HG02885 (cell line): ENCODE results near the gene CCDC82.

Experiments used
- ATAC-seq: cut with Tn5 transposase; IDR thresholded peaks from one replicate; pipeline ENCODE4 v1.9.1; 2021; ENCODE audit warnings: mild to moderate bottlenecking; ENCODE audit not compliant: unreplicated experiment, poor library complexity

Gene CCDC82

GRCh38 chr11:96331699-96332116, 58.0 kb downstream of the CCDC82 start:
- ATAC-seq = no peak

GRCh38 chr11:96330511-96330859, 59.2 kb downstream of the CCDC82 start:
- ATAC-seq = no peak

GRCh38 chr11:96329855-96330510, 59.7 kb downstream of the CCDC82 start:
- ATAC-seq = no peak

GRCh38 chr11:96329419-96329818, 60.3 kb downstream of the CCDC82 start:
- ATAC-seq = no peak

GRCh38 chr11:96328395-96329010, 61.2 kb downstream of the CCDC82 start:
- no peak for ATAC-seq

- no peak for ATAC-seq
Measured at GRCh38 chr11:96326959-96327358, 62.8 kb downstream of the CCDC82 start.

GRCh38 chr11:96324912-96325311, 64.8 kb downstream of the CCDC82 start:
- ATAC-seq = no peak

GRCh38 chr11:96323642-96323985, 66.1 kb downstream of the CCDC82 start:
- no peak for ATAC-seq

- no peak for ATAC-seq
Measured at GRCh38 chr11:96322775-96323641, 66.7 kb downstream of the CCDC82 start.

- no peak for ATAC-seq
Measured at GRCh38 chr11:96321091-96321490, 68.6 kb downstream of the CCDC82 start.

- no peak for ATAC-seq
Measured at GRCh38 chr11:96319898-96320656, 69.6 kb downstream of the CCDC82 start.

- ATAC-seq = no peak
Measured at GRCh38 chr11:96318850-96319249, 70.9 kb downstream of the CCDC82 start.

GRCh38 chr11:96318399-96318798, 71.3 kb downstream of the CCDC82 start:
- ATAC-seq = no peak

- no peak for ATAC-seq
Measured at GRCh38 chr11:96317985-96318384, 71.7 kb downstream of the CCDC82 start.

GRCh38 chr11:96317571-96317970, 72.1 kb downstream of the CCDC82 start:
- ATAC-seq = no peak

- ATAC-seq = no peak
Measured at GRCh38 chr11:96316869-96317268, 72.8 kb downstream of the CCDC82 start.

GRCh38 chr11:96315476-96315875, 74.2 kb downstream of the CCDC82 start:
- ATAC-seq = no peak

GRCh38 chr11:96314326-96315020, 75.2 kb downstream of the CCDC82 start:
- ATAC-seq = no peak

GRCh38 chr11:96313163-96313562, 76.5 kb downstream of the CCDC82 start:
- no peak for ATAC-seq

- ATAC-seq = no peak
Measured at GRCh38 chr11:96311120-96311568, 78.6 kb downstream of the CCDC82 start.
